Uterus (tissue), 2 donors: ENCODE results near the gene POLK.

Experiments
- POLR2A ChIP-seq, 2 donors: fragments of 450-650 bp; IDR thresholded peaks; one replicate each; pipeline ENCODE4 v1.6.1; 2016; ENCODE audit warnings: antibody characterized with exemption in 2 of 2, mild to moderate bottlenecking in 1 of 2, moderate library complexity in 1 of 2
- TF ChIP-seq, protein P1 (sequence below), 4 experiments: fragments of 200-600 bp in 2 of 4; fragments of 450-650 bp in 2 of 4; sonication (generic) in 2 of 4; IDR thresholded peaks; one replicate each; pipeline ENCODE4 v1.5.1; 2016 to 2019; ENCODE audit warnings: antibody characterized with exemption in 4 of 4, mild to moderate bottlenecking in 2 of 4, moderate library complexity in 1 of 4

- TF ChIP-seq, protein P1, sequence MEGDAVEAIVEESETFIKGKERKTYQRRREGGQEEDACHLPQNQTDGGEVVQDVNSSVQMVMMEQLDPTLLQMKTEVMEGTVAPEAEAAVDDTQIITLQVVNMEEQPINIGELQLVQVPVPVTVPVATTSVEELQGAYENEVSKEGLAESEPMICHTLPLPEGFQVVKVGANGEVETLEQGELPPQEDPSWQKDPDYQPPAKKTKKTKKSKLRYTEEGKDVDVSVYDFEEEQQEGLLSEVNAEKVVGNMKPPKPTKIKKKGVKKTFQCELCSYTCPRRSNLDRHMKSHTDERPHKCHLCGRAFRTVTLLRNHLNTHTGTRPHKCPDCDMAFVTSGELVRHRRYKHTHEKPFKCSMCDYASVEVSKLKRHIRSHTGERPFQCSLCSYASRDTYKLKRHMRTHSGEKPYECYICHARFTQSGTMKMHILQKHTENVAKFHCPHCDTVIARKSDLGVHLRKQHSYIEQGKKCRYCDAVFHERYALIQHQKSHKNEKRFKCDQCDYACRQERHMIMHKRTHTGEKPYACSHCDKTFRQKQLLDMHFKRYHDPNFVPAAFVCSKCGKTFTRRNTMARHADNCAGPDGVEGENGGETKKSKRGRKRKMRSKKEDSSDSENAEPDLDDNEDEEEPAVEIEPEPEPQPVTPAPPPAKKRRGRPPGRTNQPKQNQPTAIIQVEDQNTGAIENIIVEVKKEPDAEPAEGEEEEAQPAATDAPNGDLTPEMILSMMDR (IDR thresholded peaks at IDR 0.05) = no peak
- no peak for TF ChIP-seq POLR2A (IDR thresholded peaks at IDR 0.05)
Measured at GRCh38 chr5:75529185-75529584, 17.5 kb downstream of the POLK start.
